ENCODE data around the gene AGO1. TPM values are rescaled to one million over a fixed set of nuclear protein-coding genes. Genes with fewer than 3 reads are reported as not detected.

Gene AGO1
- total and polyA plus RNA-seq, 2 of the 8 experiments (the other 6 are each of a cell fraction or from before 2014, with no cell fraction given): 15.1 to 73.7 TPM

DNA sequence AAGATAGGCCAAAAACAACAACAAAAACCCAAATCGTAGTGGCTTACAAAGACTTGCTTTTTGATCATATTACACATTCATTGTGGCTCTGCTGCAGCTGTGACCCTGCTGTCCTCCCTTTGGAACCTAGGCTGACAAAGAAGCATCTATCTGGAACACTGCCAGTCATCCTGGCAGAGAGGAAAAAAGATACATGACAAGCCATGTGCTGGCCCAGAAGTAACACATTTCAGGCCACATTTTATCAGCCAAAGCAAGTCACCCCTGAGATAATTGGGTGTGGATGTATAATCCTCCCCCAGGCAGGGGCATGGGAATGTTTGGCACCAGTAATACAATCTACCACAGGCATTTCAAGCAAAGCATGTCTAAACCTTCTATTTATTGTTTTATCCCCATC is 37.2 kb upstream of the AGO1 start (continued):
- TF ChIP-seq, protein P1, sequence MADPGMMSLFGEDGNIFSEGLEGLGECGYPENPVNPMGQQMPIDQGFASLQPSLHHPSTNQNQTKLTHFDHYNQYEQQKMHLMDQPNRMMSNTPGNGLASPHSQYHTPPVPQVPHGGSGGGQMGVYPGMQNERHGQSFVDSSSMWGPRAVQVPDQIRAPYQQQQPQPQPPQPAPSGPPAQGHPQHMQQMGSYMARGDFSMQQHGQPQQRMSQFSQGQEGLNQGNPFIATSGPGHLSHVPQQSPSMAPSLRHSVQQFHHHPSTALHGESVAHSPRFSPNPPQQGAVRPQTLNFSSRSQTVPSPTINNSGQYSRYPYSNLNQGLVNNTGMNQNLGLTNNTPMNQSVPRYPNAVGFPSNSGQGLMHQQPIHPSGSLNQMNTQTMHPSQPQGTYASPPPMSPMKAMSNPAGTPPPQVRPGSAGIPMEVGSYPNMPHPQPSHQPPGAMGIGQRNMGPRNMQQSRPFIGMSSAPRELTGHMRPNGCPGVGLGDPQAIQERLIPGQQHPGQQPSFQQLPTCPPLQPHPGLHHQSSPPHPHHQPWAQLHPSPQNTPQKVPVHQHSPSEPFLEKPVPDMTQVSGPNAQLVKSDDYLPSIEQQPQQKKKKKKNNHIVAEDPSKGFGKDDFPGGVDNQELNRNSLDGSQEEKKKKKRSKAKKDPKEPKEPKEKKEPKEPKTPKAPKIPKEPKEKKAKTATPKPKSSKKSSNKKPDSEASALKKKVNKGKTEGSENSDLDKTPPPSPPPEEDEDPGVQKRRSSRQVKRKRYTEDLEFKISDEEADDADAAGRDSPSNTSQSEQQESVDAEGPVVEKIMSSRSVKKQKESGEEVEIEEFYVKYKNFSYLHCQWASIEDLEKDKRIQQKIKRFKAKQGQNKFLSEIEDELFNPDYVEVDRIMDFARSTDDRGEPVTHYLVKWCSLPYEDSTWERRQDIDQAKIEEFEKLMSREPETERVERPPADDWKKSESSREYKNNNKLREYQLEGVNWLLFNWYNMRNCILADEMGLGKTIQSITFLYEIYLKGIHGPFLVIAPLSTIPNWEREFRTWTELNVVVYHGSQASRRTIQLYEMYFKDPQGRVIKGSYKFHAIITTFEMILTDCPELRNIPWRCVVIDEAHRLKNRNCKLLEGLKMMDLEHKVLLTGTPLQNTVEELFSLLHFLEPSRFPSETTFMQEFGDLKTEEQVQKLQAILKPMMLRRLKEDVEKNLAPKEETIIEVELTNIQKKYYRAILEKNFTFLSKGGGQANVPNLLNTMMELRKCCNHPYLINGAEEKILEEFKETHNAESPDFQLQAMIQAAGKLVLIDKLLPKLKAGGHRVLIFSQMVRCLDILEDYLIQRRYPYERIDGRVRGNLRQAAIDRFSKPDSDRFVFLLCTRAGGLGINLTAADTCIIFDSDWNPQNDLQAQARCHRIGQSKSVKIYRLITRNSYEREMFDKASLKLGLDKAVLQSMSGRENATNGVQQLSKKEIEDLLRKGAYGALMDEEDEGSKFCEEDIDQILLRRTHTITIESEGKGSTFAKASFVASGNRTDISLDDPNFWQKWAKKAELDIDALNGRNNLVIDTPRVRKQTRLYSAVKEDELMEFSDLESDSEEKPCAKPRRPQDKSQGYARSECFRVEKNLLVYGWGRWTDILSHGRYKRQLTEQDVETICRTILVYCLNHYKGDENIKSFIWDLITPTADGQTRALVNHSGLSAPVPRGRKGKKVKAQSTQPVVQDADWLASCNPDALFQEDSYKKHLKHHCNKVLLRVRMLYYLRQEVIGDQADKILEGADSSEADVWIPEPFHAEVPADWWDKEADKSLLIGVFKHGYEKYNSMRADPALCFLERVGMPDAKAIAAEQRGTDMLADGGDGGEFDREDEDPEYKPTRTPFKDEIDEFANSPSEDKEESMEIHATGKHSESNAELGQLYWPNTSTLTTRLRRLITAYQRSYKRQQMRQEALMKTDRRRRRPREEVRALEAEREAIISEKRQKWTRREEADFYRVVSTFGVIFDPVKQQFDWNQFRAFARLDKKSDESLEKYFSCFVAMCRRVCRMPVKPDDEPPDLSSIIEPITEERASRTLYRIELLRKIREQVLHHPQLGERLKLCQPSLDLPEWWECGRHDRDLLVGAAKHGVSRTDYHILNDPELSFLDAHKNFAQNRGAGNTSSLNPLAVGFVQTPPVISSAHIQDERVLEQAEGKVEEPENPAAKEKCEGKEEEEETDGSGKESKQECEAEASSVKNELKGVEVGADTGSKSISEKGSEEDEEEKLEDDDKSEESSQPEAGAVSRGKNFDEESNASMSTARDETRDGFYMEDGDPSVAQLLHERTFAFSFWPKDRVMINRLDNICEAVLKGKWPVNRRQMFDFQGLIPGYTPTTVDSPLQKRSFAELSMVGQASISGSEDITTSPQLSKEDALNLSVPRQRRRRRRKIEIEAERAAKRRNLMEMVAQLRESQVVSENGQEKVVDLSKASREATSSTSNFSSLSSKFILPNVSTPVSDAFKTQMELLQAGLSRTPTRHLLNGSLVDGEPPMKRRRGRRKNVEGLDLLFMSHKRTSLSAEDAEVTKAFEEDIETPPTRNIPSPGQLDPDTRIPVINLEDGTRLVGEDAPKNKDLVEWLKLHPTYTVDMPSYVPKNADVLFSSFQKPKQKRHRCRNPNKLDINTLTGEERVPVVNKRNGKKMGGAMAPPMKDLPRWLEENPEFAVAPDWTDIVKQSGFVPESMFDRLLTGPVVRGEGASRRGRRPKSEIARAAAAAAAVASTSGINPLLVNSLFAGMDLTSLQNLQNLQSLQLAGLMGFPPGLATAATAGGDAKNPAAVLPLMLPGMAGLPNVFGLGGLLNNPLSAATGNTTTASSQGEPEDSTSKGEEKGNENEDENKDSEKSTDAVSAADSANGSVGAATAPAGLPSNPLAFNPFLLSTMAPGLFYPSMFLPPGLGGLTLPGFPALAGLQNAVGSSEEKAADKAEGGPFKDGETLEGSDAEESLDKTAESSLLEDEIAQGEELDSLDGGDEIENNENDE (IDR thresholded peaks at IDR 0.05; ENCODE audit: insufficient replicate concordance, low read length): no peak
- no peak for TF ChIP-seq CREB1 (IDR thresholded peaks at IDR 0.05)
- no peak for TF ChIP-seq SP4 (IDR thresholded peaks at IDR 0.05; ENCODE audit: low read length)
- TF ChIP-seq JUND (IDR thresholded peaks at IDR 0.05; ENCODE audit: low read length): no peak
- TF ChIP-seq YY1 (IDR thresholded peaks at IDR 0.05; ENCODE audit: low read depth, low read length): no peak
- no peak for TF ChIP-seq SP2 (IDR thresholded peaks at IDR 0.05; ENCODE audit: low read length)
- no peak for TF ChIP-seq EZH2 (IDR thresholded peaks at IDR 0.05; ENCODE audit: low read depth, low read length, severe bottlenecking)
- TF ChIP-seq FOSL1 (IDR thresholded peaks at IDR 0.05; ENCODE audit: insufficient read depth, low read depth, low read length): no peak
- no peak for TF ChIP-seq POLR2AphosphoS5 (IDR thresholded peaks at IDR 0.05; ENCODE audit: low read depth, low read length)
